GM12874 (cell line): ENCODE results near the gene TTC7B.

Experiments used
- TF ChIP-seq, protein P1 (sequence below): IDR thresholded peaks from 2 replicates; pipeline ENCODE4 v1.5.1; 2011; ENCODE audit warnings: low read depth, mild to moderate bottlenecking, control low read depth, low read length, moderate library complexity; ENCODE audit not compliant: insufficient read depth

TTC7B gene

DNA sequence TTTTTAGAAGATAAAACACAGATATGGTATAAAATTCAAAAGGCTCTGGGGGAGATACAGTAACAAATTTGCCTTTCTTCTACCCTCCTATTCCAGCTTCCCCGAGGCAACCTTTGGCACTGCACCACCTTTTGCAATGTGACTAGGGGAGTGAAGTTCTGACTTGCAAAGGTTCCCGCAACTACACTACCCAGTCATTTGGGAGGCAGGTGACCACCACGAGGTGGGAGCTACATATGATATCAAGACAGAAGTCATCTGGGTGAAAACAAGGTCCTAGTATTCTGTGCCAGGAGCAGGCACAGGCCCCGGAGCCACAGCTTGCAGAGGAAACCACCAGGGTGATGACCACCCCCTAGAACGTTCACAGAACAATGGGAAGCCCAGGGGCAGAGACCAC lies 141.5 kb downstream of the TTC7B start:
- TF ChIP-seq, protein P1, sequence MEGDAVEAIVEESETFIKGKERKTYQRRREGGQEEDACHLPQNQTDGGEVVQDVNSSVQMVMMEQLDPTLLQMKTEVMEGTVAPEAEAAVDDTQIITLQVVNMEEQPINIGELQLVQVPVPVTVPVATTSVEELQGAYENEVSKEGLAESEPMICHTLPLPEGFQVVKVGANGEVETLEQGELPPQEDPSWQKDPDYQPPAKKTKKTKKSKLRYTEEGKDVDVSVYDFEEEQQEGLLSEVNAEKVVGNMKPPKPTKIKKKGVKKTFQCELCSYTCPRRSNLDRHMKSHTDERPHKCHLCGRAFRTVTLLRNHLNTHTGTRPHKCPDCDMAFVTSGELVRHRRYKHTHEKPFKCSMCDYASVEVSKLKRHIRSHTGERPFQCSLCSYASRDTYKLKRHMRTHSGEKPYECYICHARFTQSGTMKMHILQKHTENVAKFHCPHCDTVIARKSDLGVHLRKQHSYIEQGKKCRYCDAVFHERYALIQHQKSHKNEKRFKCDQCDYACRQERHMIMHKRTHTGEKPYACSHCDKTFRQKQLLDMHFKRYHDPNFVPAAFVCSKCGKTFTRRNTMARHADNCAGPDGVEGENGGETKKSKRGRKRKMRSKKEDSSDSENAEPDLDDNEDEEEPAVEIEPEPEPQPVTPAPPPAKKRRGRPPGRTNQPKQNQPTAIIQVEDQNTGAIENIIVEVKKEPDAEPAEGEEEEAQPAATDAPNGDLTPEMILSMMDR: no peak

DNA sequence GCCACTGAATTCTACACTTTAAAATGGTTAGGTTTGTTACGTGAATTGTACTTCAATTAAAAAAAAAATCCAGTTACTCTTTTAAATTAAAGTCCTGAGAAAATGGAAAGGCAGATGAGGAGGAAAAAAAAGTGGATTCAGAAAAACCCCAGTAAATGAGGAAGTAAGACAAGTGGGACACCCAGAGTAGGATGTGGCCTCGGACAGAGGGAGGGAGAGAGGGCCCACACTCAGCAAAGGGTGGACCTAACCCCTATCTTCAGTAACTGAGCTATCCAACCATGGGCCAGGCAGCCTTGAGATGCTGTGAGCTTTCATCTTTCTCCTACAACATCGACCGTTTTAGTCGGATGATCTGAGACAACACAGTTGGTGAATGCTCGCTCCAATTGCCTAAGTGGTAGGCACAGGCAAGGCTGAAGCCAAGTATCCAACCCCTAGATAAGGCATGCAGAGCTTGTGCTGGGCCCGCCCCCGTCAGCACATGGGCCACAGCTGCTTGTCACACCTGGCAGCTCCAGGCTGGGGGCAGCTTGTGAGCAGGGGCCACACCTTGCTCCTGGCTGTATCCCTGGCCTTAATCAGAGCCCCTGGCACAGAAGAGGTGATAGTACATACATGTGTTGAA lies 142.1 kb downstream of the TTC7B start:
- TF ChIP-seq, protein P1: no peak

DNA sequence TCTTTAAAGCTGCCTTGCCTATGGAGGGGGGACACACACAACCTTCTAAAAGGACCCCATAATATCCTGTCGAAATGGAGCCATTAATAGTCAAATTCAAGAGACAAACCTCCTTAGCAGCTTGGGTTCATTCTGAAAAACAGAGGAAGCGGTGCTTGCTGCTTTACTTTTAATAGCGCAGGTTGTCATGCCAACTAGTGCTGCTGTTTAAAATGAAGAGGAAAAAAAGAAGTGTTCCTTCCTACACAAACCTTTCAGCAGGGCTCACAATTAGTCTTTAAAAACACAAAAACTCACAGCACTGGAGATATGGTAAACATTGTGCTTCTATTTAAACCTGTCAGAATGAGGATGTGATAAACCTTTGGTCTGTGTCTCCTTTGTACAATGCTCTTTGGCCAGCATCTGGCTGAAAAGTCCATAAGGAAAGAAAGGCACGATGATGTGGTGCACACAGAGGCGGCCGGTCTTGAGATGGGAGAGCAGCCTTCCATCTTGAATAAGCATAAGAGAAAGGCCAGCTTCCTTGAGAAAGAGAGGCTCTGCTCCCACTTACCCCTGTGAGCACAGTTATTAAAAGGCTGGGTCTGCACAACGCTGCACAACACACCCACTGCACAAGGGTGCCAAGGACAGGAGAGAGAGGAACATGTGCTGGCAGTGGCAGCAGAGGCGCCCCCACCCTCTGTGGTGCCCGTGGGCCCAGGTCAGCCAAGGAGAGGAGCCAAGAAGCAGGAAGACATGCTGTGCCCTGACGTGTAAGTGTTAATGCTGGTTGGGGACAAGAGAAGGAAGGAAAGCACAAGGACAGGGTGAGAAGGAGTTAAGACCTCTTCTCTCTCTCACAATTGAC lies 144.6 kb downstream of the TTC7B start:
- TF ChIP-seq, protein P1: no peak

DNA sequence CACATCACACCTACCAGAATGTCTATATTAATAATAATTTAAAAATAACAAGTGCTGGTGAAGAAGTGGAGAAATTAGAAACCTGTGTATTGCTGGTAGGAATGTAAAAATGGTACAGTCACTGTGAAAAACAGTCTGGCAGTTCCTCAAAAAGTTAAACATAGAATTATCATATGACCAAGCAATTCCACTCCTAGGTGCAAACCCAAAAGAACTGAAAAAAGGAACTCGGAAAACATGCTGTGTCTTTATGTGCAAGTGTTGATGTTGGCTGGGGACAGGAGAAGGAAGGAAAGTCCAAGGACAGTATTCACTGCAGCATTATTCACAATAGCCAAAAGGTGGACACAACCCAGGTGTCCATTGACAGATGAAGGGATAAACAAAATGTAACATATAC lies 146.5 kb downstream of the TTC7B start:
- TF ChIP-seq, protein P1: no peak

DNA sequence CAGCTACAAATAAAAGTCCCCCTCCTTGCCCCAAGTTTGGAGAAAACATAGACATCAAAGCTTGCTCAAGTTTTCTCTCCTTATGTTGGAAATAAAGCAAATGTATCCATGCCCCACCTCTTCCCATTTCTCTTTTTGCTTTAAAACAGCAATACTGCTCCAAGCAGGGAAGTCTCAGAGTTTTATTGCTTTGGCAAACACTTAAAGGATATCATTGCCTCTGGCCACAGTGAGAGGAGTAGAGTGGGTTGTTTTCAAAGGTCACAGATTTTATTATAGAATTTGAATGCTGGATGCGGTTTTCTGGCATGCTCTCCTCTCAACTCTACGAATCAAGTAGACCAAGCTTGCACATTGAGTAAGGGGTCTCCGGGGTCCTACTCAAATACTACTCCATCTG lies 149.7 kb downstream of the TTC7B start:
- TF ChIP-seq, protein P1: no peak

DNA sequence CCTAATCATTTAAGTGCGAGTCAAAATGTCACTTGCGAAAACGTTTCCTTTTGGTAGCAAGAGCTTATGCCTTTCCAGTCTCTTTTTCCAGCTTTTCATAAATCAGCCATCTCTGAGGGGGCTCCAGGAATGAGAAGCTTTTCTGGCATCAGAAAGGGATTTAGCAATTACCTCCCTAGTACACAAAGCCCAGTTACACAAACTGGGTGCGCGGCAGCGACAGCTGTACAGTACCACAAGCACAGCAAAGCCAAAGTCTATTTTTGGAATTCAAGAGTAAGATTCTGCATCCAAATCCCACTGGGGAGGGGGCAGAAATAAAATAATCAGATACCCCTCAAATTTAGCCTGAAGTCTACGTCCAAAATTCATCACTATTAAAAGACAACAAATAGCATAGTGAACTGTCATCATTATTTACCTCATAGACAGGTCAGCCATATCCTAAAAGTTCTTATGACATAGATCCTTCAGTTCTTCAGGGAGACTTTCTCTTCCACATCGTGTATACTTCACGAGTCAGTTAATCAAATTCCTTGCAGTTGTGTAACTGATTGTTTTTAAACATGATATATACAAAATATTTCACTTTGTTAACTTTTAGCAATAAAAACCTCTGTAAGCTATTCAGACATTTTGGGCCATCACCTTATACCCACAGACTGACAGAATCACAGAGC lies 150.8 kb downstream of the TTC7B start:
- TF ChIP-seq, protein P1: no peak

DNA sequence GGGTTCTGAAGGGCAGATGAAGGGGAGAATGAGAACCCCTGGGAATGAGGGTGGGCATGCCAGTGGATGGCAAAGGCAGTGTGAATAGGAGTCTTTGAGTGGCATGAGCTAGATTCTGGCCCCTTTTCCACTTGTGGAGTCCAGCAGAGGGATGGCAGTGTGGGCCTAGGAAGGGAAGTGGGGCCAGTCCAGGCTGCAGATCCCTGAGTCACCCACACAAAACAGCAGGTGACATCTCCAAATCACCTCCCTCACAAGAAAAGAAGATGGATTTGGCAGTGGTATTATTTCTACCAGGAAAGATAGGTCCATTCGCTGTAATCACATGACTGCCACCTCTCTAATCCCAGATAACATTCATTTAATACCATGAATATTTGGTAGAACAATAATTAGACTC lies 151.3 kb downstream of the TTC7B start:
- TF ChIP-seq, protein P1: no peak
